CD4-positive, alpha-beta T cell treated with Interleukin-1 beta for 1 hour (primary cell): ENCODE data around the gene TCEA2.
A peak's percentile ranks its signal among the peaks of the same experiment; 100 is the strongest.

Experiments
- DNase-seq, 2 donors: peaks; one replicate each; pipeline ENCODE4 v3.0.0-alpha.2; 2020 to 2022

Gene TCEA2

DNA sequence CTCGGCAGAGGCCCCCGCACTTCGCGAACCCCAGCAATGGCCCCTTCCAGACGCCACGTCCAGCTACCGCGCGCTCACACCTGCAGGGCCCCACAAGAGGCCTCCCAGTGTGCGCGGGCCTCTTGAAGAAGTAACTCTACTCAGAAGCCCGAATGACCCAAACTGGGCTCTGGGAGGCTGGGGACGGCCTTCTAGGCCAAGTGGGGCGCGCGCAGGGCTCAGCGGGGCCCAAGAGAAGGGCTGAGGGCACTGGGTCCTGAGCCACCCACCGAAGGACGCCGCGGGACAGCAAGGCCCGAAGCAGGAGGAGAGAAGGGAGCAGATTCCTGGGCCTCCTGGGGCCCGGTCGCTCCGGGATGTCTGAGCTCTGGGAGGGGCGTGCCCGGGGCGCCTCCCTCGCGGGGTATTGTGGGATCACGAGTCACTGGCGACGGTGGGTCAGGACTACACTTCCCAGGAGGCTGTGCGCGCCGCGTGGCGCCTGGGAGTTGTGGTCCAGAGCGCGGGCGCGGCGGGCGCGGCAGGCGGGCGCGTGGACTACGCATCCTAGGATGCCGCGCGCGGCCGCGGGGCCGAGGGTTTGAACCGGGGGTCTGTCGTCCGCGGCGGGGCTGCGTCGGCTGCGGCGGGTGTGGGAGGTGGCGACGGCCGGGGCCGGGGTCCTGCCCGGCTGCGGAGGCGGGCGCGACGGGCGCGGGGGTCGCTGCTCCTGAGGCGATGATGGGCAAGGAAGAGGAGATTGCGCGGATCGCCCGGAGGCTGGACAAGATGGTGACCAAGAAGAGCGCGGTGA is at the start of gene TCEA2:
TSS of gene TCEA2 (plus strand) at position 603 of the 793 bp plus-strand sequence. CDS start at position 718, 115 bp downstream.
- peak; percentile 92 to 94 for DNase-seq

DNA sequence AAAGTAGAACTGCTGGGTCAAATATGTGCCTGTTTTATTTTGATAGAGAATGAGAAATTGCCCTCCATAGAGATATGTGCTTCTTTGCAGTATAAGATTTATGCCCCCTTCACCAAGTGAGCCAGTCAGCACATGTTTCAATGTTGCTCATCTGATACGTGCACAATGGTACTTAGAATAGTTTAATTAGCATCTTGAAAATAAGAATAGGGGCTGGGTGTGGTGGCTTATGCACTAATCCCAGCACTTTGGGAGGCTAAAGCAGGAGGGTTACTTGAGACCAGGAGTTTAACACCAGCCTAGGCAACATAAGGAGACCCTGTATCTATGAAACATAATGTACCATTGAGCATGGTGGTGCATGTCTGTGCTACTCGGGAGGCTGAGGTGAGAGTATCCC is 47.4 kb upstream of the TCEA2 start:
- no peak for DNase-seq

DNA sequence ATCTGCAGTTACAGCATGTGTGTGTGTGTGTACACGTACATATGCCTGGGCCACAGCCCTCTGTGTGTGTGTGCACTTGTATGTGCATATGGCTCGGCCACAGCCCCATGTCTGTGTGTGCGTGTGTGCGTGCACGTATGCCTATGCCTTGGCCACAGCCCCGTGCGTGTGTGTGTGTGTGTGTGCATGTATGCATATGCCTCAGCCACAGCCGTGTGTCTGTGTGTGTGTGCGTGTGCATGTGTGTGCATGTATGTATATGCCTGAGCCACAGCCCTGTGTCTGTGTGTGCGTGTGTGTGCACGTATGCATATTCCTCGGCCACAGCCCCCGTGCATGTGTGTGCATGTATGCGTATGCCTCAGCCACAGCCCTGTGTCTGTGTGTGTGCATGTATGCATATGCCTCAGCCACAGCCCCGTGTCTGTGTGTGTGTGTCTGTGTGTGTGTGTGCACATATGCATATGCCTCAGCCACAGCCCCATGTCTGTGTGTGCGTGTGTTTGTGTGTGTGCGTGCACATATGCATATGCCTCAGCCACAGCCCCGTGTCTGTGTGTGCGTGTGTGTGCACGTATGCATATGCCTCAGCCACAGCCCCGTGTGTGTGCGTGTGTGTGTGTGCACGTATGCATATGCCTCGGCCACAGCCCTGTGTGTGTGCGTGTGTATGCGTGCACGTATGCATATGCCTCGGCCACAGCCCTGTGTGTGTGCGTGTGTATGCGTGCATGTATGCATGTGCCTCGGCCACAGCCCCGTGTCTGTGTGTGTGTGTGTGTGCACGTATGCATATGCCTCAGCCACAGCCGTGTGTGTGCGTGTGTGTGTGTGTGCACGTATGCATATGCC is 41.6 kb upstream of the TCEA2 start:
- no peak for DNase-seq

DNA sequence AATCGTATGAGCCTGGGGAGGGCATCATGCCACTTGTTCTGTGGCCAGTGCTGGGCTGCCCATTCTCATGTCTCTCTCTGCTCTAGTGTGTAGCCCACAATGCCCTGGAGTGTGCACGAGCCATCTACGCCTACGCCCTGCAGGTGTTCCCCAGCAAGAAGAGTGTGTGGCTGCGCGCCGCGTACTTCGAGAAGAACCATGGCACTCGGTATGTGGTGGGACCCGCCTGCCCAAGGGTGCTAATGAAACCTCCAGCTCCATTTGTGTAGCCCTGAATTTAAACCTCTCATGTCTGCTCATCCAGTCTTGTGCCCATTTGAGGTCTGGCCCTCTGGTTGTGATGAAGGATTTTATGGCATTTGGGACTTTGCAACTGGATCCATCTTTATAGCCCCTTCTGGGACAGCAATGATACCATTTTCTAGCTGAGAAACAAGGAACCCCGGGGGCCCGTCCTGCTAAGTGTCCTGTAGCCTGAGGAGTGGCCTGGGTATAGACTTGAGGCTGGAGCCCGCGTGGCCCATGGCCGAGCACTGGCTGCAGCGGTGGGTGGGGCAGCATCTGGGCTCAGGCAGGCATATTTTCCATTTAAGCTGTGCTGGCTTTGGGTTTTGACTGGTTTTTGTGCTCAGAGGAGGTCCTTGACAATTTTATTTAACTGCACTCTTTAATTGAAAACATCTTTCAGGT is 40.2 kb upstream of the TCEA2 start:
- DNase-seq: no peak

DNA sequence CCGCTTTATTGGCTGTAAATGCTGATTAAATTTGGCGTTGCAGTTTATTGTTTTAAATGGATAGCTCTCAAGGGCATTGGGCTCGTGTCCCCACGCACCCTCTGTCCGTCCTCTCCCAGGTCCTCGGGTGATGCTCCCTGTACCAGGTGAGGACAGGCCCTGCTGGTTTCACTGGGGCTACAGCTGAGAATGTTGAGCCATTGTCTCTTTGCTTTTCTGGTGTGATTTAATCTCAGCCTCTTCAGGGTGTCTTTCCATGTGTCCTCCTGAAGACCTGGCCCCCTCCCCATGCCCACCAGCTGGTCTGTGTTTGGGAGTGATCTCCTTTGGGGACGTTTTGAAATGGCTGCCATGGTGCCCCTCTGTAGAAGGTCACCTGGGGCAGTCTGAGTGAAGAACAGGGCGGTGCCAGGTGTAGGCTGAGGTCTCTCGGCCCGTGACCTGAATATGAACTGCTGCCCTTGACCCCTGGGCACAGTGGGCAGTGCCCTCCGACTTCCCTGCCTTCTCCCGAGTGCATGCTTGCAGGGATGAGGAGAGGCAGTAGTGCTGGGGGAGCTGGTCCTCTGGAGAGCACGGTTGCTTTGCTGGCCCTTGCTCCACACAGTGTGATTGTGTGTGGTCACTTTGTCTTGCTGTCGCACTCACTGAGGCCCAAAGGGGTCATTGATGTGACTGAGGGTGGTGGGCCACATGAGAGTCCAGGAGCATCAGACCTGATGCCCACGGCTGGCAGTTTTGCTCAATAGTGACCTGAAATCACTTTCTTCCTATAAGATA is 39.4 kb upstream of the TCEA2 start:
- DNase-seq: no peak

DNA sequence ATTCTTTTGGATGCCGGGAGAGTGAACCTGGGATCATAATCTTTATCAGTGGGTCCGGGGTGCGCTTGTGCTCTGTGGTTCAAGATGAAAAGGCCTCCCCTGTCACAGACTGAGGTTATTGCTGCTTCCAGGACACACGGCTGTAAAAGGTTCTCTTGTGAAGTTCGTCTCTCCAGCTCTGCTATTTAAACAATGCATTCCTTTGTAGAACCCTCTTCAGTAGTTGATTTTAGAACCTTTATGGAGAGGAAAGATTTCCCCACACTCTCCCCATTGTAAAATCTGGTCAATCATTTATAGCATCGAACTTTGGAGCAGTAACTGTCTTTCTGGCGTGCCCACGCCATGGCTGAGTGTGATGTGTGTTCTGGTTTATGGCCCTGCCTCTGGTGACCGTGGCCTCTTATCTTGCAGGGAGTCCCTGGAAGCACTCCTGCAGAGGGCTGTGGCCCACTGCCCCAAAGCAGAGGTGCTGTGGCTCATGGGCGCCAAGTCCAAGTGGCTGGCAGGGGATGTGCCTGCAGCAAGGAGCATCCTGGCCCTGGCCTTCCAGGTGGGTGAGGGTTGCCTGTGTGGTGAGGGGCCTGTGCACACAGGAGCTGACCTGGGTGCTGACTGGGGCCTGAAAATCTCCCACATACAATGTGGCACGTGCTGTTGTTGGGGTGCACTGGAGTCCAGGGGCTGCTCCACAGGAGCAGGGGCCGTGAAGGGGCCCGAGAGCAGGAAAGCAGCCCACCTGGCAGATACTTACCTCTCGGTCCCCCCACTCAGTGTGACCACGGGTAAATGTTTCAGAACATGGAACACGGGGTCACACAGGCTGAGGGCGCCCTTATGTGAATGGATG is 38.6 kb upstream of the TCEA2 start:
- DNase-seq: no peak

DNA sequence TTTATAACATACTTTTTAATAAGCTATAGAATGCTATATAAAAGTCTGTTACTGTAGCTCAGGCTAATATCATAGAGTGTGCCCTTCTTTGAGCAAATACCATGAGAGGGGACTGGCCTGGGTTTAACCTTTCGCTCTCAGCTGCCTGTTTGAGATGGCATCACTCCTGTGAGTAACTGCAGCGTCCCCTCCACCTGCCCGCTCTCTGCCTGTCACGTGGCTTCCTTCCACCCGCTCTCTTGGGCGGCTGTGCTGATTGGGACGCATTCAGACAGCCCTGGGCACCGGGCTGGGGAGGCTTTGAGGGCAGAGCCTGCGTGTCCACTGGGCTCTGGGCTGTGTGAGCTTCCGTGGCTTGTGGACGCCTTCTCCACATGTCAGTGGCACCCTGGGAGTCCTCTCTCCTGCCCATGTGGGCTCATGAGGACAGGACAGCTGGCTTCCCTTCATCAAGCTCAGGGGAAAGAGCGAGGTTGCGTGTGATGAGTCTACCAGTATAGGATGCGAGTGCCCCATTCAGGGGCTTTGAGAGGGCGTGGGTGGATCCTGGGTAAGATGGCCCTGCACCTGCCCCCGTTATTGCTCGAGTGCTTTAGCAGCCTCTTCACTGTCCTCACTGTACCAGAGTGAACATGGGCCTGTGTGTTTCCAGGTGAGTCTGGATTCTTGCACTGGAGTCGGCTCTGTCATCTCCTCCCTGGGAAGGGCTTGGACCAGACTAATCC is 37.7 kb upstream of the TCEA2 start:
- DNase-seq: no peak

DNA sequence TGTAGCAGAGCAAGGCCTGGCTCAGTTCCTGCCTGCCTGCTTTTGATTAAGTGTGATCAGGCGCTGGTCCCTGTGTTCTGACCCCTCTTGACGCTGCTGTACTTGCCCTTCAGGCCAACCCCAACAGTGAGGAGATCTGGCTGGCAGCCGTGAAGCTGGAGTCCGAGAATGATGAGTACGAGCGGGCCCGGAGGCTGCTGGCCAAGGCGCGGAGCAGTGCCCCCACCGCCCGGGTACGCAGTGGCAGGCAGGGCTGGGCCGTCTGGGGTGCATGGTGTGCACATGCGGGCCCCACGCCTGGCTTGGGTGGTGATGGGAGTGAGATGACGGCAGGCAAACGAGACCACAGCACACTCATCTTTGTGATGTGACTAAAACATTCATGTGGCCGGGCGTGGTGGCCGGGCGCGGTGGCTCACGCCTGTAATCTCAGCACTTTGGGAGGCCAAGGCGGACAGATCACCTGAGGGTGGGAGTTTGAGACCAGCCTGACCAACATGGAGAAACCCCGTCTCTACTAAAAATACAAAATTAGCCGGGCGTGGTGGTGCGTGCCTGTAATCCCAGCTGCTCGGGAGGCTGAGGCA is 37.1 kb upstream of the TCEA2 start:
- no peak for DNase-seq

DNA sequence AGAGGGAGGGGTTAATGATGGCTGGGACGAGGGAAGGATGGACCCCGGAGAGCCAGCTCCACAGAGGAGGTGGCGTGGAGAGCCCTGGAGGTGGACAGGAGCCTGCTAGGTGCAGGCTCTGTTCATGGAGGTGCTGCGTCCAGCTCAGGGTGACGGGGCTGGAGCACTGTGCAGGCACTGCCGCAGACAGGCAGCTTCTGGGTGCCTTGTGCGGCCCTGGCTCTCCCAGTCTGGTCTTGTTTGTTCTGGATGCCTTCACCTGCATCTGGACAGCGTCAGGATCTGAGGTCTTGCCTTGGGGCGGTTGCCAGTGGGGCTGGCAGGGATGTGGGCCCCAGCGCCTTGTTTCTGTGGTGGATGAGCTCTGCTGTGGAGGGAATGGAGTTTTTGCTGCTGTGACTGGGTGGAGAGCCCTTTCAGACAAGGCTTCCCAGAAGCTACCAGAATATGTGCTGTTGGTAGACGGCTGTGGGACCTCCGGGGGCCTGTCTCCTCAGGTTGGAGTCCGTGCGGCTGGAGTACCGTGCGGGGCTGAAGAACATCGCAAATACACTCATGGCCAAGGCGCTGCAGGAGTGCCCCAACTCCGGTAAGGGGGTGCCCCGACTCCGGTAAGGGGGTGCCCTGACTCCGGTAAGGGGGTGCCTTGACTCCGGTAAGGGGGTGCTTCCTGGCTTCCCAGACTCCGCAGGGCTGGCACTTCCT is 34.9 kb upstream of the TCEA2 start:
- no peak for DNase-seq

DNA sequence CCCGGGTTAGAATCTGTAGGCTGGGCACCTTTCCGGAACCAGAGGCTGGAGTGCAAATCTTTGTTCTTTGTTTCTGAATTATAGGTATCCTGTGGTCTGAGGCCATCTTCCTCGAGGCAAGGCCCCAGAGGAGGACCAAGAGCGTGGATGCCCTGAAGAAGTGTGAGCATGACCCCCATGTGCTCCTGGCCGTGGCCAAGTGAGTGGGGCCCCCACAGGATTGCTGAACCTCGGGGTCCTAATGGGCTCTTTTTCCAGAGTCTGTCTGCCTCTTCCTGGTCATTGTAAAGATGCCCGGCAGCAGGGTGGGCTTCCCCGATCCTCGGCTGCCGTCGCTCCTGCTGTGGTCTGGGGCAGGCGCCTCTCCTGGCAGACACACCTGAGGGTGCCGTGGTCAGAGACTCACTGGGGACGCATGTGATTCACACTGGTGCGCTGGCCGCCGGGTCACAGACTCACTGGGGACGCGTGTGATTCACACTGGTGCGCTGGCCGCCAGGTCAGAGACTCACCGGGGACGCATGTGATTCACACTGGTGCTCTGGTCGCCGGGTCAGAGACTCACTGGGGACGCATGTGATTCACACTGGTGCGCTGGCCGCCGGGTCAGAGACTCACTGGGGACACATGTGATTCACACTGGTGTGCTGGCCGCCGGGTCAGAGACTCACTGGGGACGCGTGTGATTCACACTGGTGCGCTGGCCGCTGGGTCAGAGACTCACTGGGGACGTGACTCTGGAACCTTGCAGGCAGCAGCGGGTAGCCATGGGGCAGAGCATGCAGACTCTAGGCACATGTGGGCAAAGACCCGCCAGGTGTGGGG is 33.5 kb upstream of the TCEA2 start:
- DNase-seq: no peak

DNA sequence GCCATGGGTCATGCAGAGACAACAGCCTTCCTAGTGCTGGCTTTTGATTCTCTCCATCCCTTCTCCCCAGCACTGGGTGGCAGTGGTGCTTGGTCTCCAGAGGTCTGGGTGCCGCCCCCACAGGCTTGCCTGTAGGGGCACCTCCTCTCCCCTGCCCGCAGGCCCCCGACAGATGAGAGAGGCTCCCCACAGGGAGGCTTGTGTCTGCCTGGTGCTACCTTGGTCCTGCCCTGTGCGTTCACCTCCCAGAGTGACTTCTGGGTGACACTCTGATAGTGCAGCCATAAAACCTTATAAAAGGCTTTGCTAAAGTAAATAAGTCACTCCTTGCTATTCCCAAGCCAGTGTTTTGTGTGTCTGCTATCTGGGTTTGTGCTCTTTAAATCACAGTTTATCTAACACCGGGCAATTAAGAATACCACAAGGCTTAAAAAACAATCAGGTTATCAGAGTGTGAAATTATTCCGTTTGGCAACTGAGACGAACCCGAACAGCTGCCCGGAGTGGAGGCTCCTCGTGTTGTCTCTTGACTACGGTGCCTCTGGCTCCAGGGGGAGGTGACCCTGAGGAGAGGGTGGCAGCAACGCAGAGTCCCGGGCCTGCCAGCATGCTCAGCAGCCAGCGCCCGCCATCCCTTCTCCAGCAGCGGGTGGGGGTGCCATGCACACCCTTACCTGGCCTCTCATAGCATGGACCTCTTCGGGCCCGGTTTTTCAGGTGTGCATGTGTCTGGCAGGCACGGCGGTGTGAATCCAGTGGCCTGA is 32.4 kb upstream of the TCEA2 start:
- no peak for DNase-seq

DNA sequence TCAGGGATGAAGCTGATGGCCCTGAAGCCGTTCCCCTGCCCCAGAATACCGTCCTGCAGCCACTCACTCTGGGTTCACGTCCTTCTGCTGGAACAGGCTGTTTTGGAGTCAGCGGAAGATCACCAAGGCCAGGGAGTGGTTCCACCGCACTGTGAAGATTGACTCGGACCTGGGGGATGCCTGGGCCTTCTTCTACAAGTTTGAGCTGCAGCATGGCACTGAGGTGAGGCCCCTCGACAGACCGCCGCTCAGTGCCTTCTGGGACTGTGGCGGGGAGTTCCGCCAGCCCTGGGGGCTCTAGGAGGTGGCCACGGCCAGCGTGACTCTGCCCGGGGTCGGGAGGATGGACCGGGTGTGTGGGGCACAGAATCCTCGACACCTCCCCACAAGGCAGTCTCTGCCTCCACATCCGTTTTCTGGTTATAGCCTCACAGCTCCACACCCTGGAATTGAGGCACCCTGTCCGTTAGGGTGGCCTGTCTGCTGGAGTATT is 31.1 kb upstream of the TCEA2 start:
- no peak for DNase-seq

DNA sequence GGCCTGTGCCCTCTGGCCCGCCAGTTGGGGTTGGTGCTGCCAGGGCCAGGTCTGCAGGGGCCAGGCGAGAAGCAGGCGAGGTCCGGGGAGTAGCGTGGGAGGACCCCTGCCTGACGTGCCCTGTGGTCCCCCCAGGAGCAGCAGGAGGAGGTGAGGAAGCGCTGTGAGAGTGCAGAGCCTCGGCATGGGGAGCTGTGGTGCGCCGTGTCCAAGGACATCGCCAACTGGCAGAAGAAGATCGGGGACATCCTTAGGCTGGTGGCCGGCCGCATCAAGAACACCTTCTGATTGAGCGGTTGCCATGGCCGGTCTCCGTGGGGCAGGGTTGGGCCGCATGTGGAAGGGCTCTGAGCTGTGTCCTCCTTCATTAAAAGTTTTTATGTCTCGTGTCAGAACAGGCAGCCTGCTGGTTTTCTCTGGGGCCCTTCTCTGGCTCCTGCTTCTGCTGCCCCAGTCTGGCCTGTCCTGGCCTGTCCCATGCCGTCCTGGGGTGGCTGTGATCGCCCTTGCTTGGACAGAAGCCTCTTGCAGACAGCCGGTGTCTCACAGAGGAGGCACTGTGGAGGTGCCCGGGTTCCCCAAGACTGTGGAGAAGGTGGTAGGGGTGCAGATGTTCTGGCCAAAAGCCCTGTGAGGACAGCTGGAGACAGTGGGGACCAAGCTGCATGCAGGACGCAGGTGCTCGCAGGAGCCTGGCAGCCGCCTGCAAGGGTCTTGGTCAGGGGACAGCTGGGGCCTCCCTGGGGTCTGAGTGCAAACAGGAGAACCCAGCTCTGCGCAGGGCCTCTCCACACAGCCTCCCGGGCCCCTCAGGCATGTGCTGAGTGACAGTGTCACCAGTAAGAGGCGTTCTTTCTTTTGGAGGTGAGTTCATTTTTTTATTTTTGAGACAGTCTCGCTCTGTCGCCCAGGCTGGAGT is 30.0 kb upstream of the TCEA2 start:
- no peak for DNase-seq

DNA sequence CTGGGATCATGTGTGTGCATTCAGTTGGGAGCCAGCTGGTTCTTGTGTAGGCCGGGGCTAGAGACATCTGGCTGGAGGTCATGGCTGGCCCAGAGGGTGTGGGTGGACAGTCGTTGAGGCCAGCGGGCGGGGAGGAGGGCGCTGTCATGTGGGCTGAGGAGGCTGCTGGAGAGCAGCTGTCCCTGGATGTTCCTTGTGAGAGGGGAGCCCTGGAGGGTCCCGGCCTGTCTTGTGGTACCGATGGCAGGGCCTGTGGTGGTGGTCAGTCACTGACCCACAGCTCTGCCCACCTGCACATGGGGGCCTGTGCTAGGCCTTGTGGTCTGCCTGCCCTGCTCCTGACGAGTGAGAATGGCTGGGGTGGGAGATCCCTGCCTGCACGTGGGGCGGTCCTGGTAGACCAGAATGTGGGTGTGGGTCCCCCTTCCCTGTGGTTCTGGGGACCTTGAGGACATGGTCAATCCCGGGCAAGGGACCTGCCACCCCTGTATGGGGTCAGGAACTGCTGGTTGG is 29.0 kb upstream of the TCEA2 start:
- no peak for DNase-seq

DNA sequence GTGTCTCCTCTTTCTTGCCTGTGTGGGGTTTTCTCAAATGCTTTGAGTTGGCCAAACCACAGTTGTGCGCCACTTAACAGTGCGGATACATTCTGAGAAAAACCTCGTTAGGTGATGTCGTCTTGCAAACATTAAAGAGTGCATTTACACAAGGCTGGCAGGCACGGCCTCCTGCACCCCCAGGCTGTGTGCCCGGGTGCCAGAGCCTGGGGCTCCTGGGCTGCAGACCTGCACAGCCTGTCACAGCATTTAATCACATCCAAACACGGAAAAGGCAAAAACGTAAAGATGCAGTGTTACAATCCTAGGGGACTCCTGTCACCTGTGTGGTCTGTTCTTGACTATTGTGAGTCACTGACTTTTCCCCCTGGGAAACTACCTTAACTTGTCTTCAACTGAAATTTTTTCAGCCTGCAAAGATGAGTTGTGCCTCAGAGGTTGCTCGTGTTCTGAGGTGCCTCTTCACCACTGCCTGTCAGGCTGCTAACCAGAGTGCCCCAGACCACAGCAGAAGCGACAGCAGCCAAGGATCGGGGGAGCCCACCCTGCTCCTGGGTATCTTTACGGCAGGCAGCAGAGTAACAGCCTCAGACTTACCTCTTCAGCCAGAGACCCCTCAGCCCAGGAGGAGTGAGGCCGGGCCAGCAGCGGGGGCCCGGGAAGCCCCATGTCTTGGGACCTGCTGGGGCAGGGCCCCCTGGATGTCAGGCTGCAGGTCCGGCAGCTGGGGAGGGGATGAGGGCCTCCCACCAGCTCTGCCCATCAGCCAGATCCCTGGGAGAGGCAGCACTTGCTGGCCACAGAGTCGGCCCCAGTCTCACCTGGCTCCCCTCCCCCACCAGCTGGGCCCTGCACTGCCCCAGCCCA is 27.7 kb upstream of the TCEA2 start:
- DNase-seq: peak in 1 of 2 donors; percentile 36

DNA sequence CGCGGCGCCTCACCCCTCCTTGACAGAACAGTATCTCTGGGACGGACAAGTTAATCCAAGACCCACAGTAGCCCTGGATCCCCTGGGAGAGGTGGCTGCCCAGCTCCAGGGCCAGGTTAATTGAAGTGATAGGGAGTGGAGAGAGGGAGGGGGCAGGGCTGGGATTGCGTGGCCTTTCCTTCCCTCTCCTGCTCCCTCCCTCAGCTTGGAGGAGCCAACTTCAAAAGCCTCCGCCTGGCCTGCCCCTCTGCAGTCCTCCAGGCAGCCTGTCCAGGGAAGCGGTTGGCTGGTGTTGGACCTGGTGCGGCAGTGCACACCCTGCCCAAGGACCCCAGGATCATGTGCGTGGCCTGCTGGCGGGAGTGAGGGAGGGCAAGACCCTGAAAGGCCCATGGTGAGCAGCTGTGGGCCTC is 27.1 kb upstream of the TCEA2 start, which contains the start of gene C20orf204:
TSS of gene C20orf204 (plus strand) at position 250 of the 413 bp plus-strand sequence. CDS start at position 392, 142 bp downstream.
- DNase-seq: no peak
